GM21529 (cell line): ENCODE results near the gene GBGT1.

ENCODE experiments used
- ATAC-seq: cut with Tn5 transposase; IDR thresholded peaks from one replicate; pipeline ENCODE4 v1.9.1; 2021; ENCODE audit not compliant: unreplicated experiment

The GBGT1 gene

DNA sequence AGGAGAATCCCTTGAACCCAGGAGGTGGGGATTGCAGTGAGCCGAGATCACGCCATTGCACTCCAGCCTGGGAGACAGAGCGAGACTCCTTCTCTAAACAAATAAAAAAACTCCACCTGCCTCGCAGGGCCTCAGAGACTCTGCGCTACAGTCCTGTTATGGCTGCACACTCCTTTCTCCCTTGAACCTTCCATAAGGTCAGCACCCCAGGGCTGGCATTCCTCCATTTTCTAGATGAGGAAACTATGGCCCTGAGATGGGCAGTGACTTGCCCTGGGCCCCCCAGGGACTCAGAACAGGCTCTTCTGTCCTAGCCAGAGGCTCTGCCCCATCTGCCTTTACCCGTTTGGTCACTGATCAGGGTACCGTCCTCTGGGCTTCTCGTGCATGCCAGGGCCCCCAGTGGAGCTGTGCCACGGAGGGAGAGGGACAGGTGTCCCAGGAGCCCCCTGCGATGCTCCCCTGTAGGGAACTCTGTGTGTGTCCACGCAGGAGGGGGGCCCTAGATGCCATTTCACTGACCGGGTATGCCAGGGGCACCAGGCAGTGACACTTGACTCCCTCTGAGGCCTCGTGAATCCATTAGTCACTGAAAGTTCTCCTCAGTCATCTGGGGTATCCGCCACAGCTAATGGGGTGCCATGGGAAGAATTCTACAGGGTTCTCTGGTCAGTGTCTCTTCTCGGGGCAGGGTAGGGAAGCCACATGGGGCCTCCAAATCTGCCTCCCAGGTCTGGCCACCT is 58.8 kb downstream of the GBGT1 start:
- no peak for ATAC-seq

DNA sequence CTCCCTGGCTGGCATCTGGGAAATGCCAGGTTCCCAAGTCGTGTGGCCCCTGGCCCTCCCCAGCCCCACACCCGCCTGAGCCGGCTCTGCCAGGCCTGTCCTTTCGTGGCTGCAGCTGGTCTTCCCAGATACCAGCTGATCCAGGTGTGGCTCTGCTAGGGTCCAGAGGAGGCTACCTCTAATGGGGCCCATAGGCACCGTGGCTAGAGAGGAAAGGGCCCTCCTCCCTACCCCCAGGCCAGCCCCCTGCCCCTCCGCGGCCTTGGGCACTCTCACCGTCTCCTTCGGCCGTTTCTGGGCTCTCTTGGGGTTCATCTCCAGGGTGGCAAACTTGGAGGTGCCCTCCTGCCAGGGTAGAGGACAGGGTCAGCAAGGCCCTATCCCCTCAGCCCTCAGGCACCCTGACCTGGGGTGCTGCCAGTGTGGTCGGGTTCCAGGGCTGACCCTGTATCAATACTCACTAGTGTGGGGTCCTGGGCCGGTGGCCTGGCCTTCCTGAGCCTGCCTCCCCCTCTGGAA is 59.7 kb downstream of the GBGT1 start:
- ATAC-seq = no peak

- no peak for ATAC-seq
Measured at GRCh38 chr9:133103183-133103986, 60.3 kb downstream of the GBGT1 start.
